Hepatocyte (in vitro differentiated cells): ENCODE results near the gene PTDSS2. TPM values are rescaled to one million over a fixed set of nuclear protein-coding genes. Genes with fewer than 3 reads are reported as not detected.

Experiments
- DNase-seq: peaks from one replicate; pipeline ENCODE4 v3.0.0-alpha.2; 2016; ENCODE audit warnings: low spot score
- H2AFZ ChIP-seq: fragments of 200-600 bp; sonication (generic); 2 replicates; pipeline ENCODE4 v1.6.0; 2016; ENCODE audit warnings: antibody characterized with exemption, mild to moderate bottlenecking
- H3K27ac ChIP-seq: fragments of 200-600 bp; sonication (generic); 2 replicates; pipeline ENCODE4 v1.5.1; 2016; ENCODE audit warnings: mild to moderate bottlenecking
- H3K27me3 ChIP-seq: fragments of 200-600 bp; sonication (generic); 2 replicates; pipeline ENCODE4 v1.6.1; 2016
- H3K36me3 ChIP-seq: fragments of 200-600 bp; sonication (generic); replicated peaks from 2 replicates; pipeline ENCODE4 v1.5.1; 2016; ENCODE audit warnings: low read depth; ENCODE audit not compliant: insufficient read depth
- H3K4me1 ChIP-seq: fragments of 200-600 bp; sonication (generic); 2 replicates; pipeline ENCODE4 v1.5.1; 2016; ENCODE audit warnings: mild to moderate bottlenecking, moderate library complexity; ENCODE audit not compliant: insufficient read depth
- H3K4me2 ChIP-seq: fragments of 200-600 bp; sonication (generic); 2 replicates; pipeline ENCODE4 v1.6.0; 2016
- H3K4me3 ChIP-seq: fragments of 200-600 bp; sonication (generic); 2 replicates; pipeline ENCODE4 v1.5.1; 2016; ENCODE audit warnings: mild to moderate bottlenecking
- H3K79me2 ChIP-seq: fragments of 200-600 bp; sonication (generic); 2 replicates; pipeline ENCODE4 v1.6.0; 2017; ENCODE audit warnings: mild to moderate bottlenecking
- H3K9me2 ChIP-seq: fragments of 200-600 bp; sonication (generic); replicated peaks from 2 replicates; pipeline ENCODE4 v1.6.0; 2017; ENCODE audit warnings: mild to moderate bottlenecking; ENCODE audit not compliant: insufficient read depth
- H3K9me3 ChIP-seq: fragments of 200-600 bp; sonication (generic); 2 replicates; pipeline ENCODE4 v1.5.1; 2016; ENCODE audit warnings: low read depth, mild to moderate bottlenecking
- H4K20me1 ChIP-seq: fragments of 200-600 bp; sonication (generic); 2 replicates; pipeline ENCODE4 v1.6.0; 2016; ENCODE audit warnings: mild to moderate bottlenecking; ENCODE audit not compliant: insufficient read depth, poor library complexity, severe bottlenecking
- EZH2 ChIP-seq: fragments of 200-600 bp; sonication (generic); IDR thresholded peaks from 2 replicates; pipeline ENCODE4 v1.6.1; 2016; ENCODE audit warnings: antibody characterized with exemption, mild to moderate bottlenecking, borderline replicate concordance
- EZH2phosphoT487 ChIP-seq: fragments of 200-600 bp; sonication (generic); IDR thresholded peaks from one replicate; pipeline ENCODE4 v1.6.1; 2018; ENCODE audit warnings: antibody characterized with exemption, mild to moderate bottlenecking, low read depth, moderate library complexity; ENCODE audit not compliant: unreplicated experiment, severe bottlenecking
- WGBS: methylation state at CpG from one replicate; pipeline ENCODE4 v1.1.6; 2016; ENCODE audit warnings: low lambda C conversion rate; ENCODE audit errors: missing lambda C conversion rate; 5-methylcytosine and 5-hydroxymethylcytosine counted together
- polyA plus RNA-seq: library from polyadenylated mRNA; unstranded; fragments of >200 nt; fragmentation: Nextera tagmentation; extraction: Ambion mirVana; gene quantifications from 2 replicates; pipeline ENCODE4 v1.2.1, GENCODE V29; 2016
- total RNA-seq: library from RNA; depleted of rRNA; stranded (reverse); fragments of >200 nt; gene quantifications from 2 replicates; pipeline ENCODE4 v1.2.3, GENCODE V29; 2014
- TF ChIP-seq, protein P1 (sequence below): fragments of 200-600 bp; sonication (generic); IDR thresholded peaks from 2 replicates; pipeline ENCODE4 v1.5.1; 2016; ENCODE audit warnings: antibody characterized with exemption, mild to moderate bottlenecking; ENCODE audit not compliant: poor library complexity

PTDSS2 gene
- total and polyA plus RNA-seq, 2 experiments from 2014 or later, result 31.5 to 50.8 TPM

DNA sequence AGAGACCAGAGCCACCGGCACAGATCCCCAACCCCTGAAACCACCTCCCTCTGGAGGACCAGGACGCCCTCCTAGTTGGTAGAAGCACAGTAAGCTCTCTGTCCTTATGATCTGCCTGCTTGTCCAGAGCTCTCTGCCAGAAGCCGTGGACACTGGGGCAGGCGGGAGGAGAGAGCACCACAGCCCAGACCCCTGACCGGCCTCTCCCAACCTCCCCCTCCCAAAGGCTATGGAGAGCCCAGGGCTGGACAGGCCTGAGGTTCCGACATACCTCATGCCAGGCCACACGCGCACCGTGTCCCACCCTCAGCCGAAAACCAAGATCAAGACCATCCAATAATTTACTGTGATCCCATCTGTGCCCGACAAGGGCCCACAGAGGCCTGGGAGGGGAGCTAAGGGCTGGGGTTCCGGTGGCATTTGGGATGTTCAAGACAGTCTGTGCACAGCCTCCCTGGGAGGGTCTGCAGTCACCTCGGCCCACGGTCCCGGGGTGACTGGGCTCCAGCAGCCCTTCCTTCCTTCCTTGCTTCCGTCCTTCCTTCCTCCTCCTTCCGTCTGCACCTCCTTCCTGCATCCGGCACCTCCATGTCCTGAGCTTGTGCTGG is 81.9 kb downstream of the PTDSS2 start:
- no peaks in the 10 kb centered on the region for H3K36me3 ChIP-seq
- WGBS, result 96% methylated on average over 16 of the region's 18 CpGs

DNA sequence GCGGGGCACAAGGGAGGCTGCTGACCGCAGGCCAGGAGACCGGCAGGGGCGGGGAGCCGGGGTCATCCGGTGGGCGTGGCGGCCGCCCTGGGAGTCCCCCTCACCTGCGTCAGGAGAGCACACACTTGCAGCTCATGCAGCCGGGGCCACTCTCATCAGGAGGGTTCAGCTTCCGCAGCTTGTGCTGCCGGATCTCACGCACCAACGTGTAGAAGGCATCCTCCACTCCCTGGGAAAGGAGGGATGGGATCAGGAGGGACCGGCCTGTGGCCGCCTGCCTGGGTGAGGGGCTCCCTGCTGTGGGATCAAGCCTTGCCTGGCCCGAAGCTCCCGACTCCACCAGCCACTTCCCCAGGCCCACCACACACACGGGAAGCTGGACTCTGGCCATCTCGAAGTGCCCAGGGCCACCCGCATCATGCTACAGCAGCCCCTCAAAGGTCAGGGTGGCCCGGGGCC is 82.5 kb downstream of the PTDSS2 start:
- H4K20me1 ChIP-seq, result peaks cover 15% of the 10 kb centered on the region
- WGBS, result 97% methylated on average over 19 of the region's 23 CpGs
- no peak overlapping the region for H2AFZ ChIP-seq
- H3K4me3 ChIP-seq, result no peak overlapping the region
- no peak overlapping the region for H3K4me2 ChIP-seq
- no peaks in the 10 kb centered on the region for H3K27me3 ChIP-seq
- H3K79me2 ChIP-seq, result peaks cover 10% of the 10 kb centered on the region
- peak; percentile 4 for DNase-seq
- no peaks in the 10 kb centered on the region for H3K9me3 ChIP-seq
- no peaks in the 10 kb centered on the region for H3K36me3 ChIP-seq
- peaks cover 21% of the 10 kb centered on the region for H3K4me1 ChIP-seq
- H3K27ac ChIP-seq, result no peak overlapping the region
- no peaks in the 10 kb centered on the region for H3K9me2 ChIP-seq
- TF ChIP-seq EZH2phosphoT487 (no peak), EZH2 (no peak)
- TF ChIP-seq, protein P1, sequence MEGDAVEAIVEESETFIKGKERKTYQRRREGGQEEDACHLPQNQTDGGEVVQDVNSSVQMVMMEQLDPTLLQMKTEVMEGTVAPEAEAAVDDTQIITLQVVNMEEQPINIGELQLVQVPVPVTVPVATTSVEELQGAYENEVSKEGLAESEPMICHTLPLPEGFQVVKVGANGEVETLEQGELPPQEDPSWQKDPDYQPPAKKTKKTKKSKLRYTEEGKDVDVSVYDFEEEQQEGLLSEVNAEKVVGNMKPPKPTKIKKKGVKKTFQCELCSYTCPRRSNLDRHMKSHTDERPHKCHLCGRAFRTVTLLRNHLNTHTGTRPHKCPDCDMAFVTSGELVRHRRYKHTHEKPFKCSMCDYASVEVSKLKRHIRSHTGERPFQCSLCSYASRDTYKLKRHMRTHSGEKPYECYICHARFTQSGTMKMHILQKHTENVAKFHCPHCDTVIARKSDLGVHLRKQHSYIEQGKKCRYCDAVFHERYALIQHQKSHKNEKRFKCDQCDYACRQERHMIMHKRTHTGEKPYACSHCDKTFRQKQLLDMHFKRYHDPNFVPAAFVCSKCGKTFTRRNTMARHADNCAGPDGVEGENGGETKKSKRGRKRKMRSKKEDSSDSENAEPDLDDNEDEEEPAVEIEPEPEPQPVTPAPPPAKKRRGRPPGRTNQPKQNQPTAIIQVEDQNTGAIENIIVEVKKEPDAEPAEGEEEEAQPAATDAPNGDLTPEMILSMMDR, result no peak

More for the DNA sequence above, 81.9 kb downstream of the PTDSS2 start:
- peak; percentile 5 for DNase-seq
- H3K4me2 ChIP-seq, result no peak overlapping the region
- H4K20me1 ChIP-seq, result peaks cover 15% of the 10 kb centered on the region
- H3K27ac ChIP-seq, result no peak overlapping the region
- H3K27me3 ChIP-seq, result no peaks in the 10 kb centered on the region
- H3K4me3 ChIP-seq, result no peak overlapping the region
- H3K9me3 ChIP-seq, result no peaks in the 10 kb centered on the region
- H3K4me1 ChIP-seq, result peaks cover 17% of the 10 kb centered on the region
- peaks cover 10% of the 10 kb centered on the region for H3K79me2 ChIP-seq
- H2AFZ ChIP-seq, result no peak overlapping the region
- H3K9me2 ChIP-seq, result no peaks in the 10 kb centered on the region
- TF ChIP-seq, protein P1, result no peak
- TF ChIP-seq EZH2, result no peak
- no peak for TF ChIP-seq EZH2phosphoT487

DNA sequence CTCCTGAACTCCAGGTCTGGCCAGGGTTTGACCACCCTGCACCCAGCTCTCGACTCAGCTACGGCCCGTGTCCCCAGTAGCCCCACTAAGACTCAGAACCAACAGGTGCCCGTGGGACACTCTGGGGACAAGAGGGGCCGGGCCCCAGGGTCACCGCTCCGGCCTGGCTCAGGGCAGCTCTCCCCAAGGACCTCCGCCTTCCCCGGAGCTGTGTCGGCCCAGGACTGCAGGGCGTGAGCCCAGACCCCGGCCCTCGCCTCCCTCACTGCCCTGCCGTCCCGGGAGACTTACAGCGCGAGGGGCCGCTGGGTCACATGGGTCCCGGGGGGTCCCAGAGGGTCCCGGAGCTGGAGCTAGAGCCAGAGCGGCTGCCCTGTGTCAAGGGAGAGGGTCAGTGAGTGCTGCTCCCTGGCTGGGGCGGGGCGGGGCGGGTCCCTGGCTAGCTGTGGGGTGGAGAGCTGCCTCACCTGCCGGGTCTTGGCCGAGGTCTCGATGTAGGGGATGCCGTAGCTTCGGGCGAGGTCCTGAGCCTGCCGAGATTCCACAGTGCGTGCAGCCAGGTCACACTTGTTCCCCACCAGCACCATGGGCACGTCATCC is 83.0 kb downstream of the PTDSS2 start:
- peak; percentile 8 for DNase-seq
- H4K20me1 ChIP-seq, result peaks cover 15% of the 10 kb centered on the region
- no peaks in the 10 kb centered on the region for H3K36me3 ChIP-seq
- H3K9me2 ChIP-seq, result no peaks in the 10 kb centered on the region
- WGBS, result over 99% methylated on average over 30 of the region's 33 CpGs
- H3K4me3 ChIP-seq, result no peak overlapping the region
- H2AFZ ChIP-seq, result no peak overlapping the region
- H3K27ac ChIP-seq, result no peak overlapping the region
- no peak for TF ChIP-seq EZH2phosphoT487
- no peak for TF ChIP-seq EZH2
- TF ChIP-seq, protein P1, result no peak
- no peaks in the 10 kb centered on the region for H3K9me3 ChIP-seq
- no peak overlapping the region for H3K4me2 ChIP-seq
- H3K79me2 ChIP-seq, result peaks cover 10% of the 10 kb centered on the region
- peaks cover 25% of the 10 kb centered on the region for H3K4me1 ChIP-seq
- no peaks in the 10 kb centered on the region for H3K27me3 ChIP-seq
